Measurements from ENCODE around the gene TMEM260. TPM values are rescaled to one million over a fixed set of nuclear protein-coding genes. Genes with fewer than 3 reads are reported as not detected.

TMEM260 gene
- total RNA-seq, 1 donor from 2014 or later = 19.7 TPM

GRCh38 chr14:56630707-56631106 is 51.1 kb downstream of the TMEM260 start:
- H3K4me1 Mint-ChIP-seq = no peaks in the 10 kb centered on the region
- no peak for DNase-seq (ENCODE audit: low read depth, low spot score)
- no peaks in the 10 kb centered on the region for H3K27me3 Mint-ChIP-seq (ENCODE audit: low read depth)
- H3K27ac Mint-ChIP-seq (ENCODE audit: unreplicated experiment) = no peak overlapping the region
- H3K9me3 Mint-ChIP-seq = peaks cover 4% of the 10 kb centered on the region
- no peak overlapping the region for H3K4me3 Mint-ChIP-seq
- TF ChIP-seq CTCF (conservative IDR thresholded peaks at IDR 0.05) = no peak
- H3K36me3 Mint-ChIP-seq (ENCODE audit: low read depth) = peaks cover 47% of the 10 kb centered on the region

- TF ChIP-seq CTCF (conservative IDR thresholded peaks at IDR 0.05) = no peak
- Mint-ChIP-seq H3K27me3 (ENCODE audit: low read depth) (peaks cover 2% of the 10 kb centered on the region), H3K4me1 (no peaks in the 10 kb centered on the region), H3K9me3 (peaks cover 8% of the 10 kb centered on the region), H3K4me3 (no peak overlapping the region), H3K36me3 (ENCODE audit: low read depth) (peaks cover 59% of the 10 kb centered on the region), H3K27ac (ENCODE audit: unreplicated experiment) (no peak overlapping the region)
- DNase-seq (ENCODE audit: low read depth, low spot score) = no peak
Observed at GRCh38 chr14:56632195-56632594, 52.6 kb downstream of the TMEM260 start.

GRCh38 chr14:56633544-56633943 is 53.9 kb downstream of the TMEM260 start:
- Mint-ChIP-seq H3K4me1 (no peaks in the 10 kb centered on the region), H3K36me3 (ENCODE audit: low read depth) (peaks cover 64% of the 10 kb centered on the region), H3K9me3 (peaks cover 10% of the 10 kb centered on the region), H3K27ac (ENCODE audit: unreplicated experiment) (no peak overlapping the region), H3K27me3 (ENCODE audit: low read depth) (peaks cover 6% of the 10 kb centered on the region), H3K4me3 (no peak overlapping the region)
- DNase-seq (ENCODE audit: low read depth, low spot score) = no peak
- no peak for TF ChIP-seq CTCF (conservative IDR thresholded peaks at IDR 0.05)

GRCh38 chr14:56635041-56635440 is 55.4 kb downstream of the TMEM260 start:
- peaks cover 77% of the 10 kb centered on the region for H3K36me3 Mint-ChIP-seq (ENCODE audit: low read depth)
- no peak for TF ChIP-seq CTCF (conservative IDR thresholded peaks at IDR 0.05)
- H3K27ac Mint-ChIP-seq (ENCODE audit: unreplicated experiment) = no peak overlapping the region
- DNase-seq (ENCODE audit: low read depth, low spot score) = no peak
- peaks cover 6% of the 10 kb centered on the region for H3K27me3 Mint-ChIP-seq (ENCODE audit: low read depth)
- H3K4me3 Mint-ChIP-seq = no peak overlapping the region
- H3K4me1 Mint-ChIP-seq = no peaks in the 10 kb centered on the region
- peaks cover 12% of the 10 kb centered on the region for H3K9me3 Mint-ChIP-seq

GRCh38 chr14:56647493-56647892 is 67.9 kb downstream of the TMEM260 start:
- Mint-ChIP-seq H3K27me3 (ENCODE audit: low read depth) (peaks cover 82% of the 10 kb centered on the region), H3K4me3 (no peak overlapping the region), H3K9me3 (no peaks in the 10 kb centered on the region), H3K36me3 (ENCODE audit: low read depth) (peaks cover 14% of the 10 kb centered on the region), H3K4me1 (peaks cover 18% of the 10 kb centered on the region), H3K27ac (ENCODE audit: unreplicated experiment) (no peak overlapping the region)
- no peak for DNase-seq (ENCODE audit: low read depth, low spot score)
- TF ChIP-seq CTCF (conservative IDR thresholded peaks at IDR 0.05) = no peak

All from neural crest cell (in vitro differentiated cells).